GM21423 (cell line): Measurements from ENCODE around the gene FXR2.
A peak's percentile ranks its signal among the peaks of the same experiment; 100 is the strongest.

Source experiments
- ATAC-seq: cut with Tn5 transposase; IDR thresholded peaks from one replicate; pipeline ENCODE4 v1.9.1; 2021; ENCODE audit warnings: mild to moderate bottlenecking, moderate library complexity; ENCODE audit not compliant: unreplicated experiment

The FXR2 gene

GRCh38 chr17:7589204-7589868 is 25.4 kb downstream of the FXR2 start:
- ATAC-seq = no peak

GRCh38 chr17:7588553-7589203 is 26.0 kb downstream of the FXR2 start:
- ATAC-seq = no peak

- ATAC-seq = no peak
Observed at GRCh38 chr17:7587420-7588151, 27.1 kb downstream of the FXR2 start.

- ATAC-seq = no peak
Observed at GRCh38 chr17:7586673-7587419, 27.9 kb downstream of the FXR2 start.

GRCh38 chr17:7583253-7584109 is 31.2 kb downstream of the FXR2 start, which contains the start of gene MPDU1:
TSS of gene MPDU1 (plus strand) at chr17:7583852. CDS start at chr17:7583863, 11 bp downstream.
- peak; percentile 55 for ATAC-seq

GRCh38 chr17:7582396-7583252 is 32.1 kb downstream of the FXR2 start:
- no peak for ATAC-seq

- ATAC-seq = no peak
Observed at GRCh38 chr17:7580604-7581575, 33.8 kb downstream of the FXR2 start.

GRCh38 chr17:7579834-7580603 is 34.7 kb downstream of the FXR2 start:
- no peak for ATAC-seq

GRCh38 chr17:7579001-7579833 is 35.5 kb downstream of the FXR2 start, which contains the start of gene CD68:
TSS of gene CD68 (plus strand) at chr17:7579638. CDS start at chr17:7579678, 40 bp downstream.
- ATAC-seq = peak; percentile 33

- ATAC-seq = no peak
Observed at GRCh38 chr17:7577327-7578199, 37.1 kb downstream of the FXR2 start.

- no peak for ATAC-seq
Observed at GRCh38 chr17:7576432-7576937, 38.2 kb downstream of the FXR2 start.

GRCh38 chr17:7575959-7576358 is 38.7 kb downstream of the FXR2 start:
- no peak for ATAC-seq

- no peak for ATAC-seq
Observed at GRCh38 chr17:7575481-7575883, 39.2 kb downstream of the FXR2 start.

GRCh38 chr17:7574176-7574953 is 40.3 kb downstream of the FXR2 start:
- ATAC-seq = no peak
